Endothelial cell (in vitro differentiated cells): Measurements from ENCODE around the gene SMIM13. TPM values are rescaled to one million over a fixed set of nuclear protein-coding genes. Genes with fewer than 3 reads are reported as not detected.
"Not testable (repeated sequence)": the region's sequence is repeated elsewhere in the genome, so short reads cannot be mapped to it uniquely, and the experiment has no call there.

Experiments
- DNase-seq: peaks from one replicate; pipeline ENCODE4 v3.0.0; 2021; ENCODE audit warnings: low spot score
- H3K27ac Mint-ChIP-seq: one replicate; pipeline ENCODE4 v1.8.0; 2021; ENCODE audit warnings: mixed read lengths, inconsistent platforms; ENCODE audit not compliant: unreplicated experiment
- H3K27me3 Mint-ChIP-seq: one replicate; pipeline ENCODE4 v1.8.0; 2021; ENCODE audit warnings: mild to moderate bottlenecking, moderate library complexity, mixed read lengths, inconsistent platforms; ENCODE audit not compliant: unreplicated experiment
- H3K36me3 Mint-ChIP-seq: one replicate; pipeline ENCODE4 v1.8.0; 2021; ENCODE audit warnings: mild to moderate bottlenecking, low read depth, mixed read lengths, inconsistent platforms; ENCODE audit not compliant: unreplicated experiment
- H3K4me1 Mint-ChIP-seq: one replicate; pipeline ENCODE4 v1.8.0; 2021; ENCODE audit warnings: mild to moderate bottlenecking, mixed read lengths, inconsistent platforms; ENCODE audit not compliant: unreplicated experiment
- H3K4me3 Mint-ChIP-seq: one replicate; pipeline ENCODE4 v1.8.0; 2021; ENCODE audit warnings: mild to moderate bottlenecking, mixed read lengths, inconsistent platforms; ENCODE audit not compliant: unreplicated experiment
- H3K9me3 Mint-ChIP-seq: one replicate; pipeline ENCODE4 v1.8.0; 2021; ENCODE audit warnings: mixed read lengths, inconsistent platforms; ENCODE audit not compliant: unreplicated experiment
- CTCF ChIP-seq: fragments of 200-600 bp; sonication (generic); IDR thresholded peaks from one replicate; pipeline ENCODE4 v1.5.0; 2021; ENCODE audit warnings: antibody characterized with exemption; ENCODE audit not compliant: unreplicated experiment
- total RNA-seq: library from RNA; stranded (reverse); fragmentation: NEBNext Ultra II Directional; extraction: Animal tissue kit (Norgen Biotek cat#: 25700); gene quantifications from one replicate; pipeline ENCODE4 v1.2.1, GENCODE V29; 2021; ENCODE audit not compliant: unreplicated experiment

Gene SMIM13
- total RNA-seq, 1 donor from 2014 or later: 8.7 TPM

GRCh38 chr6:11080296-11080695 is 13.3 kb upstream of the SMIM13 start:
- Mint-ChIP-seq H3K9me3 (no peaks in the 10 kb centered on the region), H3K27me3 (no peaks in the 10 kb centered on the region), H3K36me3 (no peaks in the 10 kb centered on the region), H3K4me1 (no peaks in the 10 kb centered on the region), H3K4me3 (no peak overlapping the region), H3K27ac (no peak overlapping the region)
- TF ChIP-seq CTCF: no peak
- no peak for DNase-seq

GRCh38 chr6:11083491-11083890 is 10.1 kb upstream of the SMIM13 start:
- no peaks in the 10 kb centered on the region for H3K9me3 Mint-ChIP-seq
- H3K27me3 Mint-ChIP-seq: no peaks in the 10 kb centered on the region
- no peak overlapping the region for H3K4me3 Mint-ChIP-seq
- no peak overlapping the region for H3K27ac Mint-ChIP-seq
- H3K4me1 Mint-ChIP-seq: no peaks in the 10 kb centered on the region
- no peak for TF ChIP-seq CTCF
- H3K36me3 Mint-ChIP-seq: no peaks in the 10 kb centered on the region
- no peak for DNase-seq

GRCh38 chr6:11083956-11084355 is 9.7 kb upstream of the SMIM13 start:
- no peaks in the 10 kb centered on the region for H3K36me3 Mint-ChIP-seq
- no peaks in the 10 kb centered on the region for H3K27me3 Mint-ChIP-seq
- no peaks in the 10 kb centered on the region for H3K4me1 Mint-ChIP-seq
- no peak overlapping the region for H3K27ac Mint-ChIP-seq
- H3K9me3 Mint-ChIP-seq: no peaks in the 10 kb centered on the region
- no peak for DNase-seq
- H3K4me3 Mint-ChIP-seq: no peak overlapping the region
- TF ChIP-seq CTCF: no peak

- no peak overlapping the region for H3K27ac Mint-ChIP-seq
- no peak overlapping the region for H3K4me3 Mint-ChIP-seq
- DNase-seq: no peak
- no peak for TF ChIP-seq CTCF
- H3K36me3 Mint-ChIP-seq: no peaks in the 10 kb centered on the region
- no peaks in the 10 kb centered on the region for H3K9me3 Mint-ChIP-seq
- H3K4me1 Mint-ChIP-seq: no peaks in the 10 kb centered on the region
- H3K27me3 Mint-ChIP-seq: no peaks in the 10 kb centered on the region
Observed at GRCh38 chr6:11085758-11086435, 7.7 kb upstream of the SMIM13 start.

GRCh38 chr6:11087141-11087812 is 6.4 kb upstream of the SMIM13 start:
- H3K4me1 Mint-ChIP-seq, H3K9me3 Mint-ChIP-seq, H3K27ac Mint-ChIP-seq, H3K36me3 Mint-ChIP-seq, H3K27me3 Mint-ChIP-seq, DNase-seq, H3K4me3 Mint-ChIP-seq: not testable (repeated sequence)
